HG03159 (cell line): ENCODE measurements around the gene HOXA4.

ENCODE experiments used
- ATAC-seq: cut with Tn5 transposase; IDR thresholded peaks from one replicate; pipeline ENCODE4 v1.9.1; 2021; ENCODE audit warnings: mild to moderate bottlenecking, moderate library complexity; ENCODE audit not compliant: unreplicated experiment

HOXA4 gene

GRCh38 chr7:27158436-27159265, 28.1 kb upstream of the HOXA4 start:
- no peak for ATAC-seq

GRCh38 chr7:27157702-27158431, 27.3 kb upstream of the HOXA4 start:
- no peak for ATAC-seq

- ATAC-seq, result no peak
Observed at GRCh38 chr7:27156916-27157701, 26.6 kb upstream of the HOXA4 start.

- no peak for ATAC-seq
Observed at GRCh38 chr7:27156508-27156898, 25.9 kb upstream of the HOXA4 start, which contains the start of gene HOXA7. Gene HOXA7 (minus strand): TSS chr7:27156675. CDS start chr7:27156545, 130 bp downstream.

GRCh38 chr7:27155816-27156507, 25.4 kb upstream of the HOXA4 start:
- no peak for ATAC-seq

- no peak for ATAC-seq
Observed at GRCh38 chr7:27154901-27155815, 24.6 kb upstream of the HOXA4 start.

GRCh38 chr7:27154369-27154768, 23.8 kb upstream of the HOXA4 start:
- ATAC-seq, result no peak

GRCh38 chr7:27153526-27153925, 23.0 kb upstream of the HOXA4 start:
- ATAC-seq, result no peak

- ATAC-seq, result no peak
Observed at GRCh38 chr7:27152816-27153442, 22.4 kb upstream of the HOXA4 start.

- no peak for ATAC-seq
Observed at GRCh38 chr7:27151931-27152815, 21.6 kb upstream of the HOXA4 start, which contains the start of gene HOXA3. Gene HOXA3 (minus strand): TSS chr7:27152583. CDS start chr7:27110640, 41,943 bp downstream.

GRCh38 chr7:27151341-27151930, 20.9 kb upstream of the HOXA4 start:
- no peak for ATAC-seq

- ATAC-seq, result peak; percentile 78
Observed at GRCh38 chr7:27150568-27151340, 20.2 kb upstream of the HOXA4 start.

GRCh38 chr7:27149842-27150567, 19.4 kb upstream of the HOXA4 start:
- no peak for ATAC-seq

- ATAC-seq, result no peak
Observed at GRCh38 chr7:27148756-27149641, 18.4 kb upstream of the HOXA4 start.

GRCh38 chr7:27148031-27148755, 17.6 kb upstream of the HOXA4 start:
- ATAC-seq, result no peak
